Naive thymus-derived CD8-positive, alpha-beta T cell (primary cell): Measurements from ENCODE around the gene CFAP46. TPM values are rescaled to one million over a fixed set of nuclear protein-coding genes. Genes with fewer than 3 reads are reported as not detected.

Experiments used
- polyA plus RNA-seq, 3 donors: library from polyadenylated mRNA; unstranded; fragments of 300-500 nt; fragmentation: Illumina TruSeq; gene quantifications; one replicate each; pipeline ENCODE4 v1.2.3, GENCODE V29; 2021
- total RNA-seq, 8 experiments: library from RNA in 2 of 8; stranded (reverse) in 2 of 8; gene quantifications; one replicate each; pipeline ENCODE4 v1.2.3 and lab custom pipeline; 2021 to 2026

The CFAP46 gene
- total and polyA plus RNA-seq, 5 experiments from 2014 or later, result not detected

Other genes starting within 250 kb of the CFAP46 start
- gene NKX6-2, start 156.4 kb downstream of the CFAP46 start, total RNA-seq, result not detected
- gene NKX6-2, start 156.4 kb downstream of the CFAP46 start, polyA plus RNA-seq, result under 1 TPM in 1 of 3 donors, not detected in 2; 0.66 TPM
- gene ADGRA1, start 145.4 kb upstream of the CFAP46 start, total RNA-seq, result not detected
- not detected for gene ADGRA1, start 145.4 kb upstream of the CFAP46 start, polyA plus RNA-seq
- gene KNDC1, start 217.6 kb upstream of the CFAP46 start, total RNA-seq, result under 1 TPM in 1 of 2 experiments, not detected in 1; 0.49 TPM
- gene KNDC1, start 217.6 kb upstream of the CFAP46 start, polyA plus RNA-seq, result not detected